Esophagus muscularis mucosa (tissue), 4 donors: Measurements from ENCODE around the gene C3orf22. TPM values are rescaled to one million over a fixed set of nuclear protein-coding genes. Genes with fewer than 3 reads are reported as not detected.

Source experiments
- DNase-seq: peaks from one replicate; pipeline ENCODE4 v3.0.0-alpha.2; 2017; ENCODE audit errors: extremely low spot score
- H3K27ac ChIP-seq, 4 donors: fragments of 200-600 bp; sonication (generic); replicated peaks in 1 of 4; 1 replicate in 3 of 4; 2 replicates in 1 of 4; pipeline ENCODE4 v1.5.1; 2016 to 2019; ENCODE audit warnings: mild to moderate bottlenecking in 1 of 4
- H3K27me3 ChIP-seq, 4 donors: fragments of 200-600 bp; sonication (generic); one replicate each; pipeline versions ENCODE4 v1.5.1 to v1.6.0; 2016 to 2019
- H3K36me3 ChIP-seq, 4 donors: fragments of 200-600 bp; sonication (generic); one replicate each; pipeline ENCODE4 v1.5.1; 2016 to 2019
- H3K4me1 ChIP-seq, 4 donors: fragments of 200-600 bp; sonication (generic); one replicate each; pipeline ENCODE4 v1.5.1; 2016 to 2019
- H3K4me3 ChIP-seq, 4 donors: fragments of 200-600 bp; sonication (generic); 1 replicate in 2 of 4; 2 replicates in 2 of 4; pipeline ENCODE4 v1.5.1; 2016 to 2019; ENCODE audit warnings: mild to moderate bottlenecking in 4 of 4, moderate library complexity in 1 of 4
- H3K9me3 ChIP-seq, 4 donors: fragments of 200-600 bp; sonication (generic); 1 replicate in 3 of 4; 2 replicates in 1 of 4; pipeline ENCODE4 v1.5.1; 2016 to 2019
- CTCF ChIP-seq, 3 experiments: fragments of 200-600 bp in 2 of 3; fragments of 450-650 bp in 1 of 3; sonication (generic) in 2 of 3; IDR thresholded peaks; one replicate each; pipeline ENCODE4 v1.5.1; 2017 to 2019; ENCODE audit warnings: antibody characterized with exemption in 3 of 3, mild to moderate bottlenecking in 2 of 3, moderate library complexity in 1 of 3
- EP300 ChIP-seq: sonication (generic); formaldehyde crosslinking; IDR thresholded peaks from one replicate; pipeline ENCODE4 v1.6.1; 2017; ENCODE audit warnings: antibody characterized with exemption
- POLR2A ChIP-seq: fragments of 450-650 bp; IDR thresholded peaks from one replicate; pipeline ENCODE4 v1.6.1; 2017; ENCODE audit warnings: antibody characterized with exemption, moderate library complexity, mild to moderate bottlenecking, low read depth
- POLR2AphosphoS5 ChIP-seq, 2 donors: sonication (generic); formaldehyde crosslinking; IDR thresholded peaks; one replicate each; pipeline ENCODE4 v1.6.1; 2017; ENCODE audit warnings: antibody characterized with exemption in 2 of 2
- whole genome bisulfite sequencing: methylation state at CpG from one replicate; pipeline ENCODE4 v1.1.5; 2018; 5-methylcytosine and 5-hydroxymethylcytosine counted together
- intact Hi-C: fragments of 100-400 bp; cut with DNase I; formaldehyde crosslinking; loops from one replicate; pipeline ENCODE4 v1.15.1; 2023
- total RNA-seq, 4 donors: library from RNA; depleted of rRNA; stranded (reverse); fragments of >200 nt; gene quantifications; one replicate each; pipeline versions ENCODE4 v1.1.0 to v1.2.1, GENCODE V29; 2016

Gene C3orf22
- total RNA-seq, 4 donors from 2014 or later = not detected

- intact Hi-C loops = no loop called here
- no peaks in the 10 kb centered on the region for H3K4me1 ChIP-seq
- H3K36me3 ChIP-seq = no peaks in the 10 kb centered on the region
- TF ChIP-seq POLR2AphosphoS5 (IDR thresholded peaks at IDR 0.05) (no peak), EP300 (no peak), POLR2A (no peak), CTCF (IDR thresholded peaks at IDR 0.05) (no peak)
- H3K4me3 ChIP-seq = no peak overlapping the region
- whole genome bisulfite sequencing = 95% methylated on average over 6 of the region's 11 CpGs
- peaks cover 0 to 11% (median 4%) of the 10 kb centered on the region in 4 donors for H3K9me3 ChIP-seq
- peaks cover 0 to 8% (median 0%) of the 10 kb centered on the region in 4 donors for H3K27me3 ChIP-seq
- DNase-seq = peak; percentile 77
- H3K27ac ChIP-seq = no peak overlapping the region
Observed at GRCh38 chr3:126557415-126557745, 1.4 kb downstream of the C3orf22 start.

GRCh38 chr3:126556637-126557414 is 1.9 kb downstream of the C3orf22 start:
- Histone ChIP-seq H3K4me1 (no peaks in the 10 kb centered on the region), H3K27ac (no peak overlapping the region), H3K9me3 (peaks cover 0 to 7% (median under 1%) of the 10 kb centered on the region in 4 donors), H3K36me3 (no peaks in the 10 kb centered on the region), H3K27me3 (peaks cover 0 to 8% (median 0%) of the 10 kb centered on the region in 4 donors), H3K4me3 (no peak overlapping the region)
- TF ChIP-seq CTCF (IDR thresholded peaks at IDR 0.05) (no peak), POLR2AphosphoS5 (IDR thresholded peaks at IDR 0.05) (no peak), EP300 (no peak), POLR2A (no peak)
- intact Hi-C loops = no loop called here
- 89% methylated on average over 8 of the region's 8 CpGs for WGBS
- peak; percentile 53 for DNase-seq

- intact Hi-C loops = no loop called here
- Histone ChIP-seq H3K36me3 (no peaks in the 10 kb centered on the region), H3K27ac (no peak overlapping the region), H3K4me1 (no peaks in the 10 kb centered on the region), H3K9me3 (no peaks in the 10 kb centered on the region), H3K27me3 (peaks cover 0 to 10% (median under 1%) of the 10 kb centered on the region in 4 donors), H3K4me3 (no peak overlapping the region)
- peak; percentile 78 for DNase-seq
- no peak for TF ChIP-seq POLR2AphosphoS5 (IDR thresholded peaks at IDR 0.05)
- no peak for TF ChIP-seq CTCF (IDR thresholded peaks at IDR 0.05)
- TF ChIP-seq POLR2A = no peak
- no peak for TF ChIP-seq EP300
- 85% methylated on average over 10 of the region's 10 CpGs for WGBS
Observed at GRCh38 chr3:126555795-126556636, 2.7 kb downstream of the C3orf22 start.

- H3K9me3 ChIP-seq = no peaks in the 10 kb centered on the region
- peaks cover 0 to 22% (median 3%) of the 10 kb centered on the region in 4 donors for H3K27me3 ChIP-seq
- no peak overlapping the region for H3K27ac ChIP-seq
- H3K4me1 ChIP-seq = no peaks in the 10 kb centered on the region
- intact Hi-C loops = no loop called here
- 88% methylated on average over 16 of the region's 19 CpGs for WGBS
- TF ChIP-seq EP300 (no peak), CTCF (IDR thresholded peaks at IDR 0.05) (no peak), POLR2AphosphoS5 (IDR thresholded peaks at IDR 0.05) (no peak), POLR2A (no peak)
- DNase-seq = no peak
- H3K36me3 ChIP-seq = no peaks in the 10 kb centered on the region
- H3K4me3 ChIP-seq = no peak overlapping the region
Observed at GRCh38 chr3:126554560-126555525, 3.9 kb downstream of the C3orf22 start.
